GM21576 (cell line): Measurements from ENCODE around the gene REC8.

Experiments
- ATAC-seq: cut with Tn5 transposase; IDR thresholded peaks from one replicate; pipeline ENCODE4 v1.9.1; 2021; ENCODE audit warnings: mild to moderate bottlenecking, moderate library complexity; ENCODE audit not compliant: unreplicated experiment

Gene REC8

DNA sequence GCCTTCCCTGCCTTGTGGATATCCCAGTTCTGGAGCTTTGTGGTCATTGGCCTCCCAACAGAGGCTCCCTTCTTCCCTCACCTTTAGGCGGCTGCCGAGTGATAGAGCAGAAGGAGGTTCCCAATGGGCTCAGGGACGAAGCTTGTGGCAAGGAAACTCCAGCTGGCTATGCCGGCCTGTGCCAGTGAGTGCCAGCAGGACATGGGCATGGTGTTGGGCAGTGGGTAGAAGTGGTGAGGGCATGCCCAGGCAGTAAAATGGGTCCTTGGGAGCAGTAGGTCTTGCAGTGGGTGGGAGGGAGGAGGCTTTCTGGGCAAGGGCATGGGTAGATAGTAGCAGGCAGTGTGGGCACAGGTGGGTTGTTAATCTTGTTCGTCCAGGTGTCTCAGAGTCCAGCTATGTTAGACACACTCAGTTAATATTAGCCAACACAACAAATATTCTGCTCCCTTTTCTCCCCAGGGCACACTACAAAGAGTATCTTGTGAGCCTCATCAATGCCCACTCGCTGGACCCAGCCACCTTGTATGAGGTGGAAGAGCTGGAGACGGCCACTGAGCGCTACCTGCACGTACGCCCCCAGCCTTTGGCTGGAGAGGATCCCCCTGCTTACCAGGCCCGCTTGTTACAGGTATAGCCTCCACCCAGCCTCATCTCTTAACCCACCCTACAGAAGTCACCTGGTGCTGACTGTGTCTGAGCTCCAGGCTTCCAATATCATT is 11.9 kb upstream of the REC8 start:
- ATAC-seq: no peak

- no peak for ATAC-seq
Measured at GRCh38 chr14:24160499-24160849, 11.4 kb upstream of the REC8 start.

- ATAC-seq: peak; percentile 79
Measured at GRCh38 chr14:24160850-24161804, 10.8 kb upstream of the REC8 start, which contains the start of gene IRF9. Gene IRF9, plus strand, starts transcription at chr14:24161265. Its CDS starts 880 bp downstream, at chr14:24162145.

DNA sequence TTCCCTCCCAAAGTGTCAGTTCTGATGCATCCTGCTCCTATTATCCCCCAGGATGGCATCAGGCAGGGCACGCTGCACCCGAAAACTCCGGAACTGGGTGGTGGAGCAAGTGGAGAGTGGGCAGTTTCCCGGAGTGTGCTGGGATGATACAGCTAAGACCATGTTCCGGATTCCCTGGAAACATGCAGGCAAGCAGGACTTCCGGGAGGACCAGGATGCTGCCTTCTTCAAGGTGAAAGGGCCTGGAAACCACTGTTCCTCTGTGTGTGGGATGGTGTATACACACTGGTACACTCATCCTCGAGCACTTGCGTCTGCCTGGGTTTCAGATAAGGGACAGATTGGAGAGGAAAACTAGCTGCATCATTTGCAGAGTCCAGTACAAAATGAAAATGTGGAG is 9.8 kb upstream of the REC8 start:
- ATAC-seq: no peak

DNA sequence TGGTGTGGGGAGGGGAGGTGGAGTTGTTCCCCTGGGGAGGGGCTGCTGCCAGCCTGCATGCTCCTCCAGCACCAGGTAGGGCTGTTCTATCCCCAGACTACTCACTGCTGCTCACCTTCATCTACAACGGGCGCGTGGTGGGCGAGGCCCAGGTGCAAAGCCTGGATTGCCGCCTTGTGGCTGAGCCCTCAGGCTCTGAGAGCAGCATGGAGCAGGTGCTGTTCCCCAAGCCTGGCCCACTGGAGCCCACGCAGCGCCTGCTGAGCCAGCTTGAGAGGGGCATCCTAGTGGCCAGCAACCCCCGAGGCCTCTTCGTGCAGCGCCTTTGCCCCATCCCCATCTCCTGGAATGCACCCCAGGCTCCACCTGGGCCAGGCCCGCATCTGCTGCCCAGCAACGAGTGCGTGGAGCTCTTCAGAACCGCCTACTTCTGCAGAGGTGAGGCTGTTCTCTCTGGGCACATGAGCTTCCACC is 7.3 kb upstream of the REC8 start:
- ATAC-seq: no peak

- no peak for ATAC-seq
Measured at GRCh38 chr14:24165785-24166184, 6.1 kb upstream of the REC8 start.

GRCh38 chr14:24167469-24168114 is 4.3 kb upstream of the REC8 start:
- no peak for ATAC-seq

- ATAC-seq: no peak
Measured at GRCh38 chr14:24172261-24172860, 481 bp downstream of the REC8 start.

- no peak for ATAC-seq
Measured at GRCh38 chr14:24172871-24173281, 996 bp downstream of the REC8 start.

DNA sequence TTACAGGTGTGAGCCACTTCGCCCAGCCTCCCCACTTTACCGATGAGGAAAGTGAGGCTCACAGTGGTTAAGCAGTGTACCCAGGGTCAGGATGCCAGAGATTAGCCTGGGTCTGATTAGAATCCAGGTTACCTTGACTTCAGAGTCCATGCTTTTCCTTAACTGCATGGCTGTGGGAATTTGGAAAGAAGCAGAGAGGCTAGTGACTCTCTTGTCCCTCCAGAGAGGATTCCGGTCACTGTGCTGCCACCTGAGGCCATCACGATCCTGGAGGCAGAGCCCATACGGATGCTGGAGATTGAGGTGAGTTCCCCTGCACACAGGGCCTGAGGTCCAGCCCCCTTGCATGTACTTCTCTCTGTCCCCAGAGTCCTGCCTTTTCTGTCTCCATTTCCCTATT is 4.7 kb downstream of the REC8 start:
- ATAC-seq: no peak

DNA sequence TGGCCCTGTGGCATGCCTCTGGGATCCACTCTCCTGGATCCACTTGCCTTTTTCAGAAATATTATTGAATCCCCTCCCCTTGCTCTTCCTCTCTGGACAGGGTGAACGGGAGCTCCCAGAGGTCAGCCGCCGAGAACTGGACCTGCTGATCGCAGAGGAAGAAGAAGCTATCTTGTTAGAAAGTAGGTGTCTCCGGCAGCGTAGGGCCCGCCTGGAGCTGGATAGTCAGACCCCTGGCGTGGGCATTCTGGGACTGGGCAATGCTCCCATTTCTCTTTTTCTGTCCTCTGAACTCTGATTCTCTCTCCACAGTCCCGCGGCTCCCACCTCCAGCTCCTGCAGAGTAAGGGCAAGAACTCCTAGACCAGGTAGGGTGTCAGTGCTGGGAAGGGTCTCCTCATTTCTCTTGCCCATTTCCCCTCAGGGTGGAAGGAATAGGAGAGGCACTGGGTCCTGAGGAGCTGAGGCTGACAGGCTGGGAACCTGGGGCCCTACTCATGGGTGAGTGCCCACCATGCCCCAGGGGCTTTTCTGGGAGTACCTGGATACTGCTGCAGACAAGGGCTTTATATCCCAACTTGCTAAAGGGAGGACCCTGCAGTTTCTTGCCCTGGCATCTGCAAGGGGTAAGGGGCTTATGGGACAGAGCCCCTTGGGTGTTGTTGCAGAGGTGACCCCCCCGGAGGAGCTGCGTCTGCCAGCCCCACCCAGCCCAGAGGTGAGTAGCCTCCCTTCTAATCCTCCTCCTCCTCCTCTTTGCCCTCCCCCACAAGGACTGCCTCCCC is 5.4 kb downstream of the REC8 start:
- ATAC-seq: no peak

DNA sequence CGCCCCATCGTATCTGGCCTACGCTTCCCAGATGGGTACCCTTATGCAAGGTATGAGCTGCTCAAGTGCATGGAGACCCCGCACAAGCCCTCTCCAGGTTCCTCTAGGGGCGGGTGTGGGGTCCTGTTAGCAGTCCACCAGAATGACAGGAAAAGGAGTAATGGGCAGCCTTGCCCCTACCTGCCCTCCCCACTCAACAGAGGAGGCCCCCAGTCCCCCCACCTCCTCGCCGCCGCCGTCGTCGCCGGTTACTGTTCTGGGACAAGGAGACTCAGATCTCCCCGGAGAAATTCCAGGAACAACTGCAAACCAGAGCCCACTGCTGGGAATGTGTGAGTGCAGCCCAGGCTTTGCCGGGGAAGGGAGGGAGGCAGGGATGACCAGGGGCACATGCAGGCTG is 6.0 kb downstream of the REC8 start:
- ATAC-seq: no peak

DNA sequence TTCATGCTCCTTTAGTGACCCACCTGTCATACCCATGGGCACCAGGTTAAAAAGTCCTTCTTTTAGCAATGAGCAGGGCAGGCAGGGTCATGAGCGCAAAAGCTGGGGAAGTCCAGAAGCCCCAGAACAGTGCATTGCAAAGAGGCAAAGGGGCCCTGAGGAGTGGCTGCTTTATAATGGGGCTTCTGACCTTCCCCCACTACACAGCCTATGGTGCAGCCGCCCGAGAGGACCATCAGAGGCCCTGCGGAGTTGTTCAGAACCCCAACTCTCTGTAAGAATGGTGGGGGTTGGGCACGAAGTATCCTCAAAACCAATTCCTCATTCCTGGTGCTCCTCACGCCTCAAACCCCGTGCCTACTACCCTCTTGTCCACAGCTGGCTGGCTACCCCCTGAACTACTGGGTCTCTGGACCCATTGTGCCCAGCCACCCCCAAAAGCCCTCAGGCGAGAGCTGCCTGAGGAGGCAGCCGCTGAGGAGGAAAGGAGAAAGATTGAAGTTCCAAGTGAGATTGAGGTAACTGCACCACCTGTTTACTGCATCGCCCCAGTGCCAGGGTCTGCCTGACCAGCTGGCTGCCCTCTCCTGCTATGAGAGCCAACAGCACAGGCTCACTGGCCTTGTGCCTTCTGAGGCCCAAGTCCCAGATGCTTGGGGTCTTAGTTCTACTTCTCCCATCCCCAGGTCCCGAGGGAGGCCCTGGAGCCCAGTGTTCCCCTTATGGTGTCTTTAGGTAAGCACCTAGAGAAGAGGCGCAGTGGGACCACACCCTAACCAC is 6.7 kb downstream of the REC8 start:
- ATAC-seq: no peak

- ATAC-seq: no peak
Measured at GRCh38 chr14:24179294-24179960, 7.5 kb downstream of the REC8 start.

DNA sequence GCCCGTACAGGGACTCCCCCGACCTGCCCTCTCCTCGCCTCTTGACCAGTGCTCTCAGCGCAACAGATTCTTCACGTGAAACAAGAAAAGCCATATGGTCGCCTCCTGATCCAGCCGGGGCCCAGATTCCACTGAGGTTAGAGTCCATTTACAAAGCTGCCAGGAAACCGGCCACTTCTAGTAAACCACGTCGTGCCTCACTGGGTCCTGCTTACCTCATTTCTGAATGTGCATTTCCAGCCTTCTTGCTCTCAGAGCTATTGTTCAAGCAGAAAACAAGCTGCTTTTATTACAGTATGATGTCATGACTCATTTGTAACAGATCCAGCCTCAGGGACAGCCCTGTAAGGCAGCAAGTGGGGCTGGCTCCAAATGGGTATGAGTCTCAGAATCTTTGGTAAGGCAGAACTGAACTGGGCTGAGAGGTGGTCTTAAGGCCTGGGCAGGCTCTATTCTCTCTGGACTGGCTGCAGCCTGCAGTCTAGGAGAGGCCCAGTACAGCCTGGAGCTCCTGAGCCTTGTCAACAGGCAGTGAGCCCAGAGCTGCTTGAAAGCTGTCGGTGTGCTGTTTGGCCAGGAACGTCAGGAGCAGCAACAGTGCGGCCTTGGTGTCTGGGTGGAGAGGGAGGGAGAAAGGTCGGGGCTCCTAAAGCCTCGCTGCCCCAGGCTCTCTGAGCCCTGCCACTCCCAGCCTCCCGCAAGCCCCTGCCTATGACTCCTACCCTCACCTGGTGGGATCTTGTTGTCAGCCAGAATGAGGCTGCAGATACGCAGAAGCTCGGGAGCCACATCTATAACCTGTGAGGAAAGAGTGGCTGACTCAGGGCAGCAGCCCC is 8.3 kb downstream of the REC8 start:
- ATAC-seq: no peak

GRCh38 chr14:24181371-24182077 is 9.6 kb downstream of the REC8 start:
- ATAC-seq: no peak

GRCh38 chr14:24182110-24182882 is 10.4 kb downstream of the REC8 start:
- no peak for ATAC-seq
